Limb (tissue), 2 donors: Measurements from ENCODE around the gene HORMAD1.
"Not testable (repeated sequence)": the region's sequence is repeated elsewhere in the genome, so short reads cannot be mapped to it uniquely, and the experiment has no call there.

Source experiments
- DNase-seq, 2 donors: peaks; one replicate each; pipeline ENCODE4 v3.0.0-alpha.2; 2016; ENCODE audit errors: extremely low spot score in 2 of 2

Gene HORMAD1

GRCh38 chr1:150703427-150703826 is 17.3 kb downstream of the HORMAD1 start:
- DNase-seq: no peak

- peak; percentile 92 to 98 for DNase-seq
These were observed 23.4 kb downstream of the HORMAD1 start, which contains the start of gene GOLPH3L for GRCh38 chr1:150696995-150697927. GOLPH3L (minus strand) TSS chr1:150697154; CDS start chr1:150694838, 2,316 bp downstream.

GRCh38 chr1:150696590-150696989 is 24.1 kb downstream of the HORMAD1 start:
- peak in 1 of 2 donors; percentile 39 for DNase-seq

- no peak for DNase-seq
These were observed 24.5 kb downstream of the HORMAD1 start for GRCh38 chr1:150696162-150696561.

GRCh38 chr1:150695561-150695960 is 25.1 kb downstream of the HORMAD1 start:
- no peak for DNase-seq

- DNase-seq: no peak
These were observed 28.0 kb downstream of the HORMAD1 start for GRCh38 chr1:150692720-150693119.

GRCh38 chr1:150688763-150689162 is 31.9 kb downstream of the HORMAD1 start:
- DNase-seq: no peak

GRCh38 chr1:150686275-150686674 is 34.4 kb downstream of the HORMAD1 start:
- DNase-seq: no peak

- DNase-seq: no peak
These were observed 36.8 kb downstream of the HORMAD1 start for GRCh38 chr1:150683914-150684313.

GRCh38 chr1:150678988-150679387 is 41.7 kb downstream of the HORMAD1 start:
- no peak for DNase-seq

- DNase-seq: no peak
These were observed 45.8 kb downstream of the HORMAD1 start for GRCh38 chr1:150674881-150675280.

- DNase-seq: no peak
These were observed 57.4 kb downstream of the HORMAD1 start for GRCh38 chr1:150663321-150663720.

GRCh38 chr1:150662811-150663210 is 57.9 kb downstream of the HORMAD1 start:
- no peak for DNase-seq

- DNase-seq: no peak
These were observed 59.5 kb downstream of the HORMAD1 start for GRCh38 chr1:150661156-150661555.

- DNase-seq: no peak
These were observed 60.1 kb downstream of the HORMAD1 start for GRCh38 chr1:150660584-150660983.

GRCh38 chr1:150657064-150657463 is 63.6 kb downstream of the HORMAD1 start:
- not testable (repeated sequence) for DNase-seq

GRCh38 chr1:150654635-150655034 is 66.1 kb downstream of the HORMAD1 start:
- not testable (repeated sequence) for DNase-seq

GRCh38 chr1:150650193-150650592 is 70.5 kb downstream of the HORMAD1 start:
- no peak for DNase-seq

- no peak for DNase-seq
These were observed 71.1 kb downstream of the HORMAD1 start for GRCh38 chr1:150649441-150650075.
